HL-60 (cell line): ENCODE results near the gene KCNMA1.
"Not testable (repeated sequence)": the region's sequence is repeated elsewhere in the genome, so short reads cannot be mapped to it uniquely, and the experiment has no call there.

Experiments
- DNase-seq, 2 experiments: peaks; one replicate each; pipeline ENCODE4 v3.0.0-alpha.2; 2010 to 2020; ENCODE audit warnings: low read depth in 1 of 2, low spot score in 1 of 2
- H3K27ac ChIP-seq: fragments of 250-450 bp; sonication (Bioruptor Pico); replicated peaks from 2 replicates; pipeline ENCODE4 v1.5.1; 2020; ENCODE audit warnings: mild to moderate bottlenecking, moderate library complexity
- H3K27me3 ChIP-seq: fragments of 250-450 bp; sonication (Bioruptor Pico); 2 replicates; pipeline ENCODE4 v1.5.1; 2021; ENCODE audit warnings: mild to moderate bottlenecking, moderate library complexity; ENCODE audit not compliant: insufficient read depth, poor library complexity, severe bottlenecking
- H3K4me3 ChIP-seq: replicated peaks from 2 replicates; pipeline ENCODE4 v1.5.1; 2011; ENCODE audit warnings: mild to moderate bottlenecking, control low read depth, low read length; ENCODE audit not compliant: insufficient read depth
- GABPA ChIP-seq: IDR thresholded peaks from 2 replicates; pipeline ENCODE4 v1.6.1; 2012; ENCODE audit warnings: low read depth
- POLR2AphosphoS5 ChIP-seq: IDR thresholded peaks from 2 replicates; pipeline ENCODE4 v1.6.1; 2012; ENCODE audit warnings: low read depth
- SPI1 ChIP-seq: IDR thresholded peaks from 2 replicates; pipeline ENCODE4 v1.6.1; 2012; ENCODE audit warnings: low read depth, mild to moderate bottlenecking, borderline replicate concordance
- TF ChIP-seq, protein P1 (sequence below): IDR thresholded peaks from 2 replicates; pipeline ENCODE4 v1.6.1; 2012; ENCODE audit warnings: low read depth; ENCODE audit not compliant: insufficient replicate concordance
- TF ChIP-seq, protein P2 (sequence below): IDR thresholded peaks from one replicate; pipeline ENCODE4 v1.5.1; 2011; ENCODE audit warnings: low read length, control low read depth, inconsistent platforms; ENCODE audit not compliant: insufficient read depth

KCNMA1 gene

DNA sequence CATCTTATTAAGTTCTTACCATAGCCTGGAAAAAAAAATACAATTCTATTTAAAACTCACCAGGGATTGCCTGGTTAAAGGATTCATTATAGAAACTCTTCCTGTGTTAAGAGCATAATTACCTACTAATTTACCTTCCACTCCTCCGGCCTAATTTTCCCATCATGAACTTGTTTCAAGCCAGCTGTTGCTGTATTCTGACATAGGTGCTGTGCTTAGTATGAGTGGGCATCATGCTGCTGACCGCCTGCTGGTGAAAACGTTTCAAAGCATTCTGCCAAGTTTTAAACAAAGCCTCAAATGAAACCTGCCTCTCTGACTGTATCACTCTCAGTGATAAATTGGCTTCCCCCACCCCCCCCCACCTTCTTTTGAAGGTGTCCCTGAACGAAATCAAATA is 47.8 kb upstream of the KCNMA1 start:
- H3K27ac ChIP-seq: no peak overlapping the region
- no peak for TF ChIP-seq POLR2AphosphoS5
- TF ChIP-seq SPI1: no peak
- TF ChIP-seq, protein P1, sequence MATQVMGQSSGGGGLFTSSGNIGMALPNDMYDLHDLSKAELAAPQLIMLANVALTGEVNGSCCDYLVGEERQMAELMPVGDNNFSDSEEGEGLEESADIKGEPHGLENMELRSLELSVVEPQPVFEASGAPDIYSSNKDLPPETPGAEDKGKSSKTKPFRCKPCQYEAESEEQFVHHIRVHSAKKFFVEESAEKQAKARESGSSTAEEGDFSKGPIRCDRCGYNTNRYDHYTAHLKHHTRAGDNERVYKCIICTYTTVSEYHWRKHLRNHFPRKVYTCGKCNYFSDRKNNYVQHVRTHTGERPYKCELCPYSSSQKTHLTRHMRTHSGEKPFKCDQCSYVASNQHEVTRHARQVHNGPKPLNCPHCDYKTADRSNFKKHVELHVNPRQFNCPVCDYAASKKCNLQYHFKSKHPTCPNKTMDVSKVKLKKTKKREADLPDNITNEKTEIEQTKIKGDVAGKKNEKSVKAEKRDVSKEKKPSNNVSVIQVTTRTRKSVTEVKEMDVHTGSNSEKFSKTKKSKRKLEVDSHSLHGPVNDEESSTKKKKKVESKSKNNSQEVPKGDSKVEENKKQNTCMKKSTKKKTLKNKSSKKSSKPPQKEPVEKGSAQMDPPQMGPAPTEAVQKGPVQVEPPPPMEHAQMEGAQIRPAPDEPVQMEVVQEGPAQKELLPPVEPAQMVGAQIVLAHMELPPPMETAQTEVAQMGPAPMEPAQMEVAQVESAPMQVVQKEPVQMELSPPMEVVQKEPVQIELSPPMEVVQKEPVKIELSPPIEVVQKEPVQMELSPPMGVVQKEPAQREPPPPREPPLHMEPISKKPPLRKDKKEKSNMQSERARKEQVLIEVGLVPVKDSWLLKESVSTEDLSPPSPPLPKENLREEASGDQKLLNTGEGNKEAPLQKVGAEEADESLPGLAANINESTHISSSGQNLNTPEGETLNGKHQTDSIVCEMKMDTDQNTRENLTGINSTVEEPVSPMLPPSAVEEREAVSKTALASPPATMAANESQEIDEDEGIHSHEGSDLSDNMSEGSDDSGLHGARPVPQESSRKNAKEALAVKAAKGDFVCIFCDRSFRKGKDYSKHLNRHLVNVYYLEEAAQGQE: no peak
- TF ChIP-seq, protein P2, sequence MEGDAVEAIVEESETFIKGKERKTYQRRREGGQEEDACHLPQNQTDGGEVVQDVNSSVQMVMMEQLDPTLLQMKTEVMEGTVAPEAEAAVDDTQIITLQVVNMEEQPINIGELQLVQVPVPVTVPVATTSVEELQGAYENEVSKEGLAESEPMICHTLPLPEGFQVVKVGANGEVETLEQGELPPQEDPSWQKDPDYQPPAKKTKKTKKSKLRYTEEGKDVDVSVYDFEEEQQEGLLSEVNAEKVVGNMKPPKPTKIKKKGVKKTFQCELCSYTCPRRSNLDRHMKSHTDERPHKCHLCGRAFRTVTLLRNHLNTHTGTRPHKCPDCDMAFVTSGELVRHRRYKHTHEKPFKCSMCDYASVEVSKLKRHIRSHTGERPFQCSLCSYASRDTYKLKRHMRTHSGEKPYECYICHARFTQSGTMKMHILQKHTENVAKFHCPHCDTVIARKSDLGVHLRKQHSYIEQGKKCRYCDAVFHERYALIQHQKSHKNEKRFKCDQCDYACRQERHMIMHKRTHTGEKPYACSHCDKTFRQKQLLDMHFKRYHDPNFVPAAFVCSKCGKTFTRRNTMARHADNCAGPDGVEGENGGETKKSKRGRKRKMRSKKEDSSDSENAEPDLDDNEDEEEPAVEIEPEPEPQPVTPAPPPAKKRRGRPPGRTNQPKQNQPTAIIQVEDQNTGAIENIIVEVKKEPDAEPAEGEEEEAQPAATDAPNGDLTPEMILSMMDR: no peak
- TF ChIP-seq GABPA: no peak
- no peak for DNase-seq
- H3K4me3 ChIP-seq: no peak overlapping the region
- peaks cover 12% of the 10 kb centered on the region for H3K27me3 ChIP-seq

DNA sequence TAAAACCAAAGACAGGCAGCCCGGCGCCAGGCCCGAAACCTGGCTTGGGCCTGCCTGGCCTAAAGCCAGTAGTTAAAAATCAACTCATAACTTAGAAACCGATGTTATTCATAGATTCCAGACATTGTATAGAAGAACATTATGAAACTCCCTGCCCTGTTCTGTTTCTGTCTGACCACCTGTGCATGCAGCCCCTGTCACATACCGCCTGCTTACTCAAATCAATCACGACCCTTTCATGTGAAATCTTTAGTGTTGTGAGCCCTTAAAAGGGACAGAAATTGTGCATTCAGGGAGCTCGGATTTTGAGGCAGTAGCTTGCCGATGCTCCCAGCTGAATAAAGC is 45.5 kb upstream of the KCNMA1 start:
- H3K27me3 ChIP-seq, H3K27ac ChIP-seq, DNase-seq, H3K4me3 ChIP-seq: not testable (repeated sequence)

DNA sequence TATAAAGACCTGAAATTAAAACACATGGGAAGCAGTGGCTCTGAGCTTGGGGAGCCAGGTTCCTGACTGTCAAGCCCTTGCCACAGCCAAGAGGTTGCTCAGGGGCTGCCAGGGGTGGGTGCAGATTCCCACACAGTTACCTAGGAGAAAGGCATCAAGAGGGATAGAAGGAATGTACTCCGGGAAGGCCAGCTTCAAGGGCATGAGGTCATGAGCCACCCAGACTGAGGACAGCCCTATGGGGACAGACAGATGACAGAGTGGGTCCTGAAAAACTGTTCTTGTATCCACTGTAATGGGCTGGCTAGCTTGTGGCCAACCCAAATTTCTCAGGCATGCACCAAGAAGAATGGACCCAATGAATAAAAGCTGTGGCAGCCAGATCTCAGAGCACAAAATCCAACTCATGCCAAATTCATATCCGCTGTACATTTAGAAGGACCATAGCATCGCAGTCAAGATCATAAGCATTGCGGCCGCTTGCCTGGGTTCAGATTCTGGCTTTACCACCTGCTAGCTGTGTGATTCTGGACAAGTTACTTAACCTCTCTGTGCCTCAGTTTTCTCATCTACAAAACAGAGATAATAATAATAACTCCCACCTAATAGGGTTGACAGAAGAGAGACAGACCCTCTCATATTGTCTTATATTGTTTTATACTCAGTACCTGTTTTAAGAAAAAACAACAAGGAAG is 44.9 kb upstream of the KCNMA1 start:
- Histone ChIP-seq H3K27me3 (peaks cover 9% of the 10 kb centered on the region), H3K27ac (no peak overlapping the region), H3K4me3 (no peak overlapping the region)
- DNase-seq: no peak
- no peak for TF ChIP-seq POLR2AphosphoS5
- TF ChIP-seq, protein P1: no peak
- TF ChIP-seq, protein P2: no peak
- no peak for TF ChIP-seq SPI1
- no peak for TF ChIP-seq GABPA

DNA sequence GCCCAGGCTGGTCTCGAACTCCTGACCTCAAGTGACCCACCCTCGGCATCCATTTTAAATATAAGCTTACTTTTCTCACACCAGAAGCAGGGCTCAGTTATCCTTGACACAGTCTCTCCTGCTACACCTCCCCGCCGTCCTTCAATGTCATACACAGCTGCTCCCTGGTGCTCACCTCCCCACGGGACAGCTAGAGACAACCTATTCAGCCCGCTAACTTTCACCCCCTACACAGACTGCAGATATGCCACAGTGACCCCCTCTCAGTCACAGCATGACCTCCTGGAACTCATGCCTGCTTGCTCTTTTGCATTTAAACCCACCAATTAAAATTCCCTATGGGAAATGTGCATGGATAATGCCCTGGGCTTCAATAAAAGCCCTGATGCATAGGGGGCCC is 44.2 kb upstream of the KCNMA1 start:
- Histone ChIP-seq H3K4me3 (no peak overlapping the region), H3K27ac (no peak overlapping the region), H3K27me3 (peaks cover 9% of the 10 kb centered on the region)
- DNase-seq: no peak
- TF ChIP-seq, protein P1: no peak
- TF ChIP-seq, protein P2: no peak
- TF ChIP-seq POLR2AphosphoS5: no peak
- no peak for TF ChIP-seq SPI1
- no peak for TF ChIP-seq GABPA
